GM18505 (cell line): ENCODE results near the gene GPR75.

ENCODE experiments used
- ATAC-seq: cut with Tn5 transposase; IDR thresholded peaks from one replicate; pipeline ENCODE4 v1.9.1; 2021; ENCODE audit not compliant: unreplicated experiment
- POLR2A ChIP-seq: IDR thresholded peaks from 4 replicates; pipeline ENCODE4 v1.6.1; 2011; ENCODE audit warnings: borderline replicate concordance; ENCODE audit not compliant: insufficient read depth, insufficient read length; ENCODE audit errors: extremely low read depth

The GPR75 gene

DNA sequence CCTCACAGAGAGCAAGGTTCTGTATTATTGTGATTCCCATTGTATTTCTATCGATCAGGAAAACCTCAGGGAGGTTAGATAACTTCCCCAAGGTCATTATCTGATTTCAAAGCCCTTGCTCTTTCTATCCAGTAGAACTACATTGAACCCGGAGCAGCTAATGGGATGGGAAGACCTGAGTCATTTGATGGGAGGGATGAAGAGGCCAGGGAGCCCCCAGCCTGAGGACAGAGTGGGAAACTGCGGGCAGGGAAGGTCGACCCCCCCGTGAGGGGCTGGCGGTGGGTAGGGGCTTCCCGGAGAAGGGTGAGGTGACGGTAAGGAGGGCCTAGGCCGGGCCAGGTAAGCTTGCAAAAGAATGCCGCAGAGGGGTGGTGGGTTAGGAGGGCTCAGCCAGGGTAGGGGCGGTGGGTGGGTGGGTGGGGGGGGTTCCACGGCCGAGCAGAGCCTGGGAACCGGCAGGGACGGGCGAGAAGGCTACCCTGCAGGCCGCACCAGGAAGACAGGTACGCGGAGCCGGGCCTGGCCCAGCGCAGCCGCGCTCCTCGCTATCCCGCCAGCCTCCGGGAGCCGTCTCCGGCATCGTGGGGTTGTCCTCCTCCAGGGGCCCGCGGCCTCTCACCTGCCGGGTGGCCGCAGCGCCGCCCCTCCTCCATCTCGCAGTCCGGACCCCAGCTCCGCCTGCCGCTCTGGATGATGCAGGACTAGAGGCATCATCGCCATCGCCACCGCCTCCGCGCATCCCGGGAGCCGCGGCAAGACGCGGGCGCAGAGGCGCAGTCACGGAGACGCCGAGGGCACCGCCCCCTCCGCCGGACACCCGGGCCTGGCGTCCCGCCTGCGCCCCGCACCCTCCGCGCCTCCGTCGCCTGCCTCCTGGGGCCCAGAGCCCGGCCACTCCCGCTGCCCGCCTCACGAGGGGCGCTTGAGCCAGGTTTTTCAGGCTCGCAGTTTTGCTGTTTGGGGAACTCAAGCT is at the start of gene GPR75:
TSS of gene GPR75 (minus strand) at position 762 of the 976 bp plus-strand sequence. CDS start 5,211 bp downstream, outside the sequence.
- no peak for TF ChIP-seq POLR2A
- ATAC-seq, result no peak

DNA sequence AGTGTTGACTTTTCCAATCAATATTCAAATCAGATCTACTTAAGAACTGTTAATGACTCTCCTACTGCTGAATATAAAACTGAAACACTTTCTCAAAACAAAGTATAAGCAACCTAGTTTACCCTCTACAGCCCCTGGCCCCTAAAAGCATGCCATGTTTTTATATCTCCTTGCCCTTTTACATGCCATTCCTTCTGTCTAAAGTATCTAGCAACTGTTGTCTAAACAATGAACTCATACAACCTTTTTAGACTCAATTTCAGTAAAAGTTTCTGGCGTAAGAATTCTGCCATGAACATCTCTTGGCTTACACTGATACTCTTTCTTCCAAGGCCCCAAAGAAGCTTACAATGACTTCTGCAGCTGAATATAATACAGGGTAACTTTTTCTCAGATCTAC is 47.8 kb upstream of the GPR75 start:
- ATAC-seq, result no peak
- no peak for TF ChIP-seq POLR2A

DNA sequence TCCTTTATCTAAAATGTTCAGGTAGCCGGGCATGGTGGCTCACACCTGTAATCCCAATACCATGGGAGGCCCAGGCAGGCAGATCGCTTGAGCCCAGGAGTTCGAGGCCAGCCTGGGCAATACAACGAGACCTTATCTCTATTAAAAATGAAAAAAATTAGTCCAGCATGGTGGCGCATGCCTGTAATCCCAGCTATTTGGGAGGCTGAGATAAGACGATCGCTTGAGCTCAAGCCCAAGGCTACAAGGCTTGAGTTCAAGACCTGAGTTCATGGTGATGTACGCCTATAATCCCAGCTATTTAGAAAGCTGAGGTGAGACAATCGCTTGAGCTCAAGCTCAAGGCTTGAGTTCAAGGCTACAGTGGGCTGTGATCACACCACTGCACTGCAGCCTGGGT is 45.6 kb upstream of the GPR75 start:
- ATAC-seq, result no peak
- no peak for TF ChIP-seq POLR2A

DNA sequence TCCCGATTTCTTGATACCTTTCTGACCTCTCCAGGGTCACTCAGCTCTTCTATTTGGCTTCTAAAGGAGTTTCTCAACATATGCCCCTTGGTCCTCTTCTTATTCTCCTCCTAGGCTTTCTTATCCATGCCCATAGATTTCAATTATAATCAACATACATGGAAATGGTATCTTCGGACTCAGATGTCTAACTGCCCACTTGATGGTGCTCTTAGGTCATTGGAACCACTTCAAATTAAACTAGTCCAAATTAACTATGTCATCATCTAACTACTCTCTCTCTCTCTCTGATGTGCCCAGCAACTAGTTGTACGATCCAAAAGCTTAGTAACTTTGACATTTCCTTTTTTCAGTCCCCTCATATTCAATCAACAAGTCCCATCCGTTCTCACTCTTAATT is 43.2 kb upstream of the GPR75 start:
- ATAC-seq, result no peak
- TF ChIP-seq POLR2A, result no peak

DNA sequence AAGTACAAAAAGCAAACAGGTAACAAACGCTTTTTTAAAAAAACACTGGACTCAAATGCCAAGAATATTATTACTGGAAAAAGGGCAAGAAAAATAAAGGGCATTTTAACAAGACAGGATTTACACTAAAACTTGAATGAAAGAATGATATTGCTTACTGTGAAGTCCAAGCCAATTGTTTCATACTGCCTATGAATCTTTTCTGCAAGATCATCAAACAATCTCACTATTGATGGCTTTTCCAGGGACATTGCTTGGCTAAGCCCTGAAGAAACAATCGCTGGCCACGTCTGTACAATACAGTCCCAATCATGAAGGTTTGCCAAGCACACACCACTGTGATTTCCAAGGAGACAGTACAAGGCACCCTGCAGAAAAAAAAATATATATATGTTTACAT is 41.4 kb upstream of the GPR75 start:
- no peak for ATAC-seq
- no peak for TF ChIP-seq POLR2A

DNA sequence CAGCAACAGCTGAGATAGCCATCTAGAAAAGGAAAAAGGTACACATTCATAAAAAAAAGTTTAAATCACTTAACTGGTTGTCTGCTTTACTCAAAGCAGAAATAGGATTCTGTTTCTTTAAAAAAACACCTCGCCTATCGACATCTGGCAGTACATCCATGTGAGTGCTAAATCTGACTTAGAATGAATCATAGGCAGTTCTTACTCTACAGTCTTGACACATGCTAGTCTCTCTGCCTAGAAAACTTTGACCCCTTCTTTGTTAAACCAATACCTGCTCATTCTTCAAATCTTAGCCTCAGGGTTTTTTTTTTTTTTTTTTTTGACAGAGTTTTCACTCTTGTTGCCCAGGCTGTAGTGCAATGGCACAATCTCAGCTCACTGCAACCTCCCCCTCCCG is 37.1 kb upstream of the GPR75 start:
- TF ChIP-seq POLR2A, result no peak

DNA sequence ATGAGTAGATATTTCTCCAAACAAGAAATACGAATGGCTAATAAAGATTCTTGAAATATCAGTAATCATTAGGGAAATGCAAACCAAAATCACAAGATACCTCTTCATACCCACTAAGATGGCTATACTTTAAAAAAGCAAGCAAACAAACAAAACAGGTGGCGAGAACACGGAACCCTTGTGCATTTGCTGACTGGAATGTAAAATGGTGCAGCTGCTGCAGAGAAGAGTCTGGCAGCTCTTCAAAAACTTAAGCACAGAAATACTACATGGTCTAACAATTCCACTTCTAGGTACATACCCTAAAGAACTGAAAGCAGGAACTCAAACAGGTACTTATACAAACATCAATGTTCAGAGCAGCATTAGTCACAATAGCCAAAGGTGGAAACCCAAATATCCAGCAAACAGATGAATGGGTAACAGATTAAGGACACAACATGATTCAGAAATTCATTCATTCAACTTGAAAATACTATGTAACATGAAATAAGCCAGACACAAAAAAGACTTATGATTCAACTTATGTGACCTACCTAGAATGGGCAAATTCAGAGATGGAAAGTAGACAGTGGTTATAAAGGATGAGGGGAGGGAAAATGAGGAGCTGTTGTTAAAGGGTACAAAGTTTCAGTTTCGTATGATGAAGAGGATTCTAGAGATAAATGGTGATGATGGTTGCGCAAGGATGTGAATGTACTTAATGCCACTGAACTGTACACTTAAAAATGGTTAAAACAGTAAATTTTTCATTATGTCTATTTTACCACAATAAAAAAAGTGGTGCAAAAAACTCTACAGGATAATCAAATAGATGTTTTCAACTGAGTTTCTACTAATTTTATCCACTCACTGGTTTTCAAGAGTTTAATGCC is 26.9 kb upstream of the GPR75 start:
- no peak for TF ChIP-seq POLR2A
- ATAC-seq, result no peak

More for the DNA sequence above, 37.1 kb upstream of the GPR75 start:
- no peak for ATAC-seq

DNA sequence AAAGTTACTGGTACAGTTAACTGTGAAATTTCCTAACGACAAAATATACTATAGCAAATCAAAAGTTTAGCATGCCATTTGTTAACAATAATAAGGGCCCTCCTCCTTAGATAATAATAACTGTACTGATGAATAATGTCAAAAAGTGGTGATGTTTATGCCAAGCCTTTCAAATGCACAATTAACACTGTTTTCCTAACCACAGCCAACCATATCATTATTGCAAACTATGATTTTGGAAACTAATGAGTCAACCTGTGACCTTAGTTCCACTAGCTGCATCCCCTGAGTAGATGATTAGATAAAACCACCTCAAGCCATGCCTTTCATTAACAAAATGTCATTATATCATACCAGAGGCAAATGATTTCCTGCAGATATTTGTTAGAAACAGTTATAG is 25.1 kb upstream of the GPR75 start:
- ATAC-seq, result no peak

DNA sequence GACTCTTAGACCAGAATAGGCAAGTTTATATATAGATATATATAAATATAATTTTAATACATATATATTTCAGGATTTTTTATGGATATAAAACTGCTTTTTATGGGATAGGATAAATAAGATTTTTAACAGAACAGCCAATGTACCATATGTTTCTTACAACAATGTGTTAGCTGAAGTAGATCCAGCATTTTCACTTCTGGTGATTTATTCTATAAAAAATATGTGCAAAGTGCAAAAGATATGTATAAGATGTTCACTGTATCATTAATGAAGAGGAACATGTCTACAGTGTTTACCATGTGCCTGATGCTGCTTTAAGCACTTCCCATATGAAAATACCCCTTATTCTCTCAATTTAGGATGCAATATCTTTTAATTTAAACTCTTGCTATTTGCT is 22.2 kb upstream of the GPR75 start:
- no peak for ATAC-seq
- TF ChIP-seq POLR2A, result no peak

More for the DNA sequence above, 25.1 kb upstream of the GPR75 start:
- no peak for TF ChIP-seq POLR2A

DNA sequence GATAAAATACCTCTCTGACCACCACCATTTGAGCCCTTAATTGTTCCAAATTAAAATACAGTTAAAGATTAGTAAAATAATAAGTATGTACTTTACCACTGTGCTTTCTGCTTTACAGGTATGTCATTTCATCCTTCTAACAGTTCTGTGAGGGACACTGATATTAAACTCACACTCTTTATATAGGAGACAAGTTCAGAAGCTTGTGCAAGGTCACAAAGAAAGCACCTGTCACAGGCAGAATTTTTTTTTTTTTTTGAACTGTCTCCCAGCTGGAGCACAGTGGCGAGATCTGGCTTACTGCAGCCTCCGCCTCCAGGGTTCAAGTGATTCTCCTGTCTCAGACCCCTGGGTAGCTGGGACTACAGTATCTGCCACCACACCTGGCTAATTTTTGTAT is 21.6 kb upstream of the GPR75 start:
- no peak for TF ChIP-seq POLR2A
- ATAC-seq, result no peak

DNA sequence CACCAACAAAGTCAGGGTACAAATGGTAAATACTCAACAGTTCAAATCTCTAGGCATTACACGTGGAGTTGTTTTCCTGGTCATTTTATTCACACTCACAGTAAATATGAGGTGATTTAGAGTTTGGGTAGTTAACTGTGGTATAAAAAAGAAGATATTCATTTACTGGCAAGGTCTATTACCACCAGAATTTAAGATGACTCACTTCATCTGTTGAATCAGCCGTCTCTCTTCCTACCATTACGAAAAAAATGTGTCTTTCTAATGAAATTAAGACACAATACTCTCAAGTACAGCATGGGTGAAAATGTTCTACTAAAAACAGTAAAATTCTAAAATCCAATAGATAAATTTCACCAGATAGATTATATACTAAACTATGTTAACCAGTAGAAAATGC is 21.0 kb upstream of the GPR75 start:
- TF ChIP-seq POLR2A, result no peak
- ATAC-seq, result no peak

DNA sequence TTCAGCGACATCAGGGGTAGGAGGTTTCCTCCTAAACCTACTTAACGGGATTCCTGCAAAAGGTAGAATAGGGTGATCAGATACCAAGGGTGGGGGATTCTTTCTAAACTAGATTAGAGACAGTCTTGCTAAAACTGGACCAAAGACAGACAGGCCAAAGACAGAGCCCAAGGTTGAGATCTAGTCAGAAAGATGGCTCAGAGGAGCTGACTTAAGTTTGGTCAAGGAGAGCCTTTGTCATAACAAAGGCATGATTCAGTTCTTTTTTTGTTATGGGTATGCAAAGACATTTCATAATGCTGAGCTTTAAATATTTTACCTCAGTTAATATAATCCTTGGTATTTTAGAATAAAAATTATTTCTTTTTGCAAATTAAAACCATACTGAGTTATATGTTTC is 17.8 kb upstream of the GPR75 start:
- TF ChIP-seq POLR2A, result no peak
- no peak for ATAC-seq

DNA sequence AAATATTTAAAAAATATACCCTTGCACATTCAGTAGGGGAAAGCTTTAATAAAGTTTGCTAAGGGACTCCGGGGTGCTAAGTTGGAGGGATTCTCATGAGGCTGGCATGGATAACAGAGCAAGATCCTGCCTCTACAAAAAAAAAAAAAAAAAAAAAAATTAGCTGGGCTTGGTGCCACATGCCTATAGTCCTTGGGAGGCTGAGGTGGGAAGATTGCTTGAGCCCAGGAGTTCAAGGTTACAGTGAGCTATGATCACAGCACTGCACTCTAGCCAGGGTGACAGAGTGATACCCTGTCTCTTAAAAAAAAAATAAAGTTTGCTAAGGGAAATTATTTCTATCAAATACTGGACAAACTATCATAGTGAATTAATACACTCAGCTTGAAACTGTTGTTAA is 17.3 kb upstream of the GPR75 start:
- no peak for ATAC-seq
- TF ChIP-seq POLR2A, result no peak
